Liver (tissue), 3 donors: ENCODE data around the gene ENPP3.

ENCODE experiments used
- CTCF ChIP-seq: fragments of 150-350 bp; IDR thresholded peaks from 2 replicates; pipeline ENCODE4 v1.5.1; 2017; ENCODE audit warnings: improper control_type of control experiment, low read depth, low read length; ENCODE audit not compliant: missing input control
- FOXA1 ChIP-seq: IDR thresholded peaks from 2 replicates; pipeline ENCODE4 v1.6.1; 2016; ENCODE audit warnings: antibody characterized with exemption
- JUND ChIP-seq, 2 donors: IDR thresholded peaks; 2 replicates each; pipeline ENCODE4 v1.6.1; 2016; ENCODE audit warnings: antibody characterized with exemption in 2 of 2
- RAD21 ChIP-seq, 2 donors: IDR thresholded peaks; 2 replicates each; pipeline ENCODE4 v1.6.1; 2016; ENCODE audit warnings: antibody characterized with exemption in 2 of 2, mild to moderate bottlenecking in 2 of 2
- TAF1 ChIP-seq: conservative IDR thresholded peaks from 2 replicates; pipeline ENCODE4 v1.6.1; 2016; ENCODE audit warnings: antibody characterized with exemption, mild to moderate bottlenecking
- YY1 ChIP-seq: IDR thresholded peaks from 2 replicates; pipeline ENCODE4 v1.6.1; 2016; ENCODE audit warnings: antibody characterized with exemption, mild to moderate bottlenecking
- TF ChIP-seq, protein P1 (sequence below): IDR thresholded peaks from 2 replicates; pipeline ENCODE4 v1.6.1; 2016; ENCODE audit warnings: antibody characterized with exemption, mild to moderate bottlenecking
- donor health status: healthy.
- donor health status: healthy.

DNA sequence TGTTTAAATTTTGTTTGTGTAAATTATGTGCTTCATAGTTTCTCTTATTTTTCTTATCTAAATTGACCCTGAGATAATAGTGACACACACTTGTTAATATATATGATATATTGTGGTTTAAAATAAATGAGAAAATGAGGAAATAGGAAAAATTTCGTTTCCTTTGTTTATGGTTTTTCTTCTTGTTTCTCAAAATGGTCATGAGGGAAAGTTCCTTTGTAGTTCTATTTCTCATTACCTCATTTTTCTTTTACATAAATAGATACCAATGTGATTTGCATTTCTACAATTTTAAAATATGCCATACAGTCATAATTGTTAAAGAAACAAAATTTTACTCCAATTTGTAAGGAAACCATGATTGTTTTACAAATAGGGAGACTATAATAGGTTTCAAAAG is 54.9 kb downstream of the ENPP3 start:
- no peak for TF ChIP-seq FOXA1
- TF ChIP-seq CTCF, result no peak
- TF ChIP-seq YY1, result no peak
- no peak for TF ChIP-seq RAD21 (IDR thresholded peaks at IDR 0.05)
- TF ChIP-seq TAF1, result no peak
- TF ChIP-seq JUND (IDR thresholded peaks at IDR 0.05), result no peak
- TF ChIP-seq, protein P1, sequence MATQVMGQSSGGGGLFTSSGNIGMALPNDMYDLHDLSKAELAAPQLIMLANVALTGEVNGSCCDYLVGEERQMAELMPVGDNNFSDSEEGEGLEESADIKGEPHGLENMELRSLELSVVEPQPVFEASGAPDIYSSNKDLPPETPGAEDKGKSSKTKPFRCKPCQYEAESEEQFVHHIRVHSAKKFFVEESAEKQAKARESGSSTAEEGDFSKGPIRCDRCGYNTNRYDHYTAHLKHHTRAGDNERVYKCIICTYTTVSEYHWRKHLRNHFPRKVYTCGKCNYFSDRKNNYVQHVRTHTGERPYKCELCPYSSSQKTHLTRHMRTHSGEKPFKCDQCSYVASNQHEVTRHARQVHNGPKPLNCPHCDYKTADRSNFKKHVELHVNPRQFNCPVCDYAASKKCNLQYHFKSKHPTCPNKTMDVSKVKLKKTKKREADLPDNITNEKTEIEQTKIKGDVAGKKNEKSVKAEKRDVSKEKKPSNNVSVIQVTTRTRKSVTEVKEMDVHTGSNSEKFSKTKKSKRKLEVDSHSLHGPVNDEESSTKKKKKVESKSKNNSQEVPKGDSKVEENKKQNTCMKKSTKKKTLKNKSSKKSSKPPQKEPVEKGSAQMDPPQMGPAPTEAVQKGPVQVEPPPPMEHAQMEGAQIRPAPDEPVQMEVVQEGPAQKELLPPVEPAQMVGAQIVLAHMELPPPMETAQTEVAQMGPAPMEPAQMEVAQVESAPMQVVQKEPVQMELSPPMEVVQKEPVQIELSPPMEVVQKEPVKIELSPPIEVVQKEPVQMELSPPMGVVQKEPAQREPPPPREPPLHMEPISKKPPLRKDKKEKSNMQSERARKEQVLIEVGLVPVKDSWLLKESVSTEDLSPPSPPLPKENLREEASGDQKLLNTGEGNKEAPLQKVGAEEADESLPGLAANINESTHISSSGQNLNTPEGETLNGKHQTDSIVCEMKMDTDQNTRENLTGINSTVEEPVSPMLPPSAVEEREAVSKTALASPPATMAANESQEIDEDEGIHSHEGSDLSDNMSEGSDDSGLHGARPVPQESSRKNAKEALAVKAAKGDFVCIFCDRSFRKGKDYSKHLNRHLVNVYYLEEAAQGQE, result no peak
